GM23338 (cell line): ENCODE data around the gene ESPNL. TPM values are rescaled to one million over a fixed set of nuclear protein-coding genes. Genes with fewer than 3 reads are reported as not detected.

Experiments used
- ATAC-seq: fragments of 200-7000 bp; cut with Tn5 transposase; 3 replicates; pipeline ENCODE4 v1.9.1; 2020
- DNase-seq: peaks from one replicate; pipeline ENCODE4 v3.0.0-alpha.2; 2015; ENCODE audit warnings: low spot score
- H2AFZ ChIP-seq: fragments of 200-600 bp; sonication (generic); 2 replicates; pipeline ENCODE4 v1.8.0; 2016; ENCODE audit warnings: antibody characterized with exemption, mild to moderate bottlenecking, moderate library complexity
- H3F3A ChIP-seq: fragments of 200-600 bp; sonication (generic); replicated peaks from 2 replicates; pipeline ENCODE4 v1.8.0; 2017; ENCODE audit warnings: antibody characterized with exemption, mixed run types, low read depth
- H3K27ac ChIP-seq: fragments of 200-600 bp; sonication (generic); 2 replicates; pipeline ENCODE4 v1.6.1; 2016; ENCODE audit warnings: low read depth
- H3K27me3 ChIP-seq: fragments of 200-600 bp; sonication (generic); 2 replicates; pipeline ENCODE4 v1.8.0; 2016; ENCODE audit warnings: mild to moderate bottlenecking, mixed run types, moderate library complexity; ENCODE audit not compliant: insufficient read depth
- H3K36me3 ChIP-seq: fragments of 200-600 bp; sonication (generic); 2 replicates; pipeline ENCODE4 v1.8.0; 2016; ENCODE audit warnings: mild to moderate bottlenecking; ENCODE audit not compliant: insufficient read depth
- H3K4me1 ChIP-seq: fragments of 200-600 bp; sonication (generic); 2 replicates; pipeline ENCODE4 v1.8.0; 2016; ENCODE audit warnings: mild to moderate bottlenecking, moderate library complexity; ENCODE audit not compliant: insufficient read depth
- H3K4me2 ChIP-seq: fragments of 200-600 bp; sonication (generic); 2 replicates; pipeline ENCODE4 v1.7.1; 2017; ENCODE audit warnings: mixed run types
- H3K4me3 ChIP-seq: fragments of 200-600 bp; sonication (generic); 2 replicates; pipeline ENCODE4 v1.6.1; 2016; ENCODE audit warnings: mixed run types
- H3K79me2 ChIP-seq: fragments of 200-600 bp; sonication (generic); replicated peaks from 2 replicates; pipeline ENCODE4 v1.8.0; 2017; ENCODE audit warnings: mild to moderate bottlenecking; ENCODE audit not compliant: insufficient read depth
- H3K9me2 ChIP-seq: fragments of 200-600 bp; sonication (generic); 2 replicates; pipeline ENCODE4 v1.8.0; 2017; ENCODE audit not compliant: insufficient read depth
- H4K20me1 ChIP-seq: fragments of 200-600 bp; sonication (generic); replicated peaks from 2 replicates; pipeline ENCODE4 v1.8.0; 2017; ENCODE audit warnings: mild to moderate bottlenecking; ENCODE audit not compliant: insufficient read depth
- H3K27ac Mint-ChIP-seq: 2 replicates; pipeline ENCODE4 v1.8.0; 2020; ENCODE audit warnings: inconsistent platforms, mild to moderate bottlenecking, moderate library complexity, mixed read lengths
- H3K27me3 Mint-ChIP-seq: 3 replicates; pipeline ENCODE4 v1.8.0; 2022; ENCODE audit warnings: low read depth, mild to moderate bottlenecking, moderate library complexity, mixed read lengths, inconsistent platforms; ENCODE audit not compliant: insufficient read depth, poor library complexity
- H3K36me3 Mint-ChIP-seq: 3 replicates; pipeline ENCODE4 v1.8.0; 2021; ENCODE audit warnings: low read depth, mild to moderate bottlenecking, inconsistent platforms, moderate library complexity, mixed read lengths
- H3K4me1 Mint-ChIP-seq: 3 replicates; pipeline ENCODE4 v1.8.0; 2020; ENCODE audit warnings: mild to moderate bottlenecking, inconsistent platforms, mixed read lengths
- H3K4me3 Mint-ChIP-seq: 3 replicates; pipeline ENCODE4 v1.8.0; 2021; ENCODE audit warnings: moderate library complexity, mild to moderate bottlenecking, inconsistent platforms, mixed read lengths
- H3K9me3 Mint-ChIP-seq: 3 replicates; pipeline ENCODE4 v1.8.0; 2020; ENCODE audit warnings: moderate library complexity, mild to moderate bottlenecking, inconsistent platforms, mixed read lengths
- CREB1 ChIP-seq: fragments of 250-450 bp; sonication (Bioruptor Pico); IDR thresholded peaks from 2 replicates; pipeline ENCODE4 v1.5.0; 2020; ENCODE audit warnings: low read depth, mild to moderate bottlenecking, moderate library complexity
- CTCF ChIP-seq, 2 experiments: fragments of 200-600 bp in 1 of 2; sonication (generic) in 1 of 2; conservative IDR thresholded peaks; 2 replicates each; pipeline versions ENCODE4 v1.5.1 to v1.6.1; 2016 to 2017; ENCODE audit warnings: antibody characterized with exemption in 2 of 2, low read depth in 2 of 2, mild to moderate bottlenecking in 2 of 2, moderate library complexity in 1 of 2
- ETS1 ChIP-seq: IDR thresholded peaks from 2 replicates; pipeline ENCODE4 v1.6.1; 2016; ENCODE audit warnings: antibody characterized with exemption
- EZH2 ChIP-seq: fragments of 200-600 bp; sonication (generic); IDR thresholded peaks from one replicate; pipeline ENCODE4 v1.8.0; 2017; ENCODE audit warnings: antibody characterized with exemption, mild to moderate bottlenecking, low read depth; ENCODE audit not compliant: unreplicated experiment
- EZH2phosphoT487 ChIP-seq: fragments of 200-600 bp; sonication (generic); IDR thresholded peaks from one replicate; pipeline ENCODE4 v1.8.1; 2018; ENCODE audit warnings: antibody characterized with exemption; ENCODE audit not compliant: unreplicated experiment
- JUNB ChIP-seq: IDR thresholded peaks from one replicate; pipeline ENCODE4 v1.6.1; 2016; ENCODE audit warnings: antibody characterized with exemption; ENCODE audit not compliant: unreplicated experiment
- NANOG ChIP-seq: IDR thresholded peaks from 2 replicates; pipeline ENCODE4 v1.6.1; 2016; ENCODE audit warnings: antibody characterized with exemption, borderline replicate concordance
- POLR2AphosphoS5 ChIP-seq: IDR thresholded peaks from 2 replicates; pipeline ENCODE4 v1.6.1; 2016; ENCODE audit warnings: antibody characterized with exemption, low read depth
- REST ChIP-seq: IDR thresholded peaks from one replicate; pipeline ENCODE4 v1.6.1; 2018; ENCODE audit warnings: antibody characterized with exemption; ENCODE audit not compliant: unreplicated experiment
- STAT1 ChIP-seq: IDR thresholded peaks from one replicate; pipeline ENCODE4 v1.6.1; 2016; ENCODE audit warnings: antibody characterized with exemption; ENCODE audit not compliant: unreplicated experiment
- ZNF114 ChIP-seq: fragments of 250-450 bp; sonication (Bioruptor Pico); IDR thresholded peaks from 2 replicates; pipeline ENCODE4 v1.5.0; 2020; ENCODE audit warnings: mild to moderate bottlenecking, moderate library complexity
- ZNF331 ChIP-seq: fragments of 250-450 bp; sonication (Bioruptor Pico); IDR thresholded peaks from 2 replicates; pipeline ENCODE4 v1.5.0; 2020; ENCODE audit warnings: low read depth, mild to moderate bottlenecking, moderate library complexity
- ZNF462 ChIP-seq: fragments of 250-450 bp; sonication (Bioruptor Pico); IDR thresholded peaks from 2 replicates; pipeline ENCODE4 v1.5.0; 2020; ENCODE audit warnings: mild to moderate bottlenecking, moderate library complexity
- polyA plus RNA-seq: library from polyadenylated mRNA; unstranded; fragments of >200 nt; fragmentation: Nextera tagmentation; extraction: Ambion mirVana; gene quantifications from 2 replicates; pipeline ENCODE4 v1.2.1, GENCODE V29; 2016
- total RNA-seq: library from RNA; depleted of rRNA; stranded (reverse); fragments of >200 nt; shearing (Covaris generic); gene quantifications from 2 replicates; pipeline ENCODE4 v1.2.3, GENCODE V29; 2014

The ESPNL gene
- total and polyA plus RNA-seq, 2 experiments from 2014 or later = 0.44 to 3.1 TPM

GRCh38 chr2:238065071-238065846, 34.9 kb upstream of the ESPNL start:
- peaks cover 79% of the 10 kb centered on the region for H3K79me2 ChIP-seq
- no peak overlapping the region for H3K4me2 ChIP-seq
- no peak overlapping the region for H2AFZ ChIP-seq
- 0 out of 2 replicates have a peak, but pooled peaks cover 7% of the 10 kb centered on the region for H3F3A ChIP-seq
- no peak overlapping the region for H3K27ac Mint-ChIP-seq
- H3K4me1 ChIP-seq = peaks cover 13% of the 10 kb centered on the region
- ATAC-seq (no peak), DNase-seq (no peak)
- H3K4me3 ChIP-seq = no peak overlapping the region
- H3K9me2 ChIP-seq = no peaks in the 10 kb centered on the region
- peaks cover 71% of the 10 kb centered on the region for H3K36me3 Mint-ChIP-seq
- peaks cover 8% of the 10 kb centered on the region for H3K27me3 Mint-ChIP-seq
- no peak overlapping the region for H3K27ac ChIP-seq
- peaks cover 18% of the 10 kb centered on the region for H3K4me1 Mint-ChIP-seq
- no peak overlapping the region for H3K4me3 Mint-ChIP-seq
- TF ChIP-seq EZH2 (no peak), STAT1 (no peak), NANOG (no peak), REST (no peak), CTCF (conservative IDR thresholded peaks at IDR 0.05; ENCODE audit: low read depth in 2 of 2) (no peak), POLR2AphosphoS5 (no peak), ZNF331 (CRISPR knock-in tag) (no peak), JUNB (no peak), EZH2phosphoT487 (no peak), ETS1 (no peak), CREB1 (no peak), ZNF114 (CRISPR knock-in tag) (no peak), ZNF462 (CRISPR knock-in tag) (no peak)
- no peaks in the 10 kb centered on the region for H3K27me3 ChIP-seq
- no peaks in the 10 kb centered on the region; the same call in 2 of the 3 replicates for H3K9me3 Mint-ChIP-seq
- H3K36me3 ChIP-seq = peaks cover 35% of the 10 kb centered on the region
- peaks cover 26% of the 10 kb centered on the region; the same call in 1 of the 2 replicates for H4K20me1 ChIP-seq
